ENCODE results near the gene RHBDL3. TPM values are rescaled to one million over a fixed set of nuclear protein-coding genes. Genes with fewer than 3 reads are reported as not detected.

RHBDL3 gene
- total and polyA plus RNA-seq, 10 of the 15 experiments (the other 5 are each of a cell fraction or from before 2014, with no cell fraction given) = 0.04 to 0.24 (median 0.04) TPM; not detected in 5

DNA sequence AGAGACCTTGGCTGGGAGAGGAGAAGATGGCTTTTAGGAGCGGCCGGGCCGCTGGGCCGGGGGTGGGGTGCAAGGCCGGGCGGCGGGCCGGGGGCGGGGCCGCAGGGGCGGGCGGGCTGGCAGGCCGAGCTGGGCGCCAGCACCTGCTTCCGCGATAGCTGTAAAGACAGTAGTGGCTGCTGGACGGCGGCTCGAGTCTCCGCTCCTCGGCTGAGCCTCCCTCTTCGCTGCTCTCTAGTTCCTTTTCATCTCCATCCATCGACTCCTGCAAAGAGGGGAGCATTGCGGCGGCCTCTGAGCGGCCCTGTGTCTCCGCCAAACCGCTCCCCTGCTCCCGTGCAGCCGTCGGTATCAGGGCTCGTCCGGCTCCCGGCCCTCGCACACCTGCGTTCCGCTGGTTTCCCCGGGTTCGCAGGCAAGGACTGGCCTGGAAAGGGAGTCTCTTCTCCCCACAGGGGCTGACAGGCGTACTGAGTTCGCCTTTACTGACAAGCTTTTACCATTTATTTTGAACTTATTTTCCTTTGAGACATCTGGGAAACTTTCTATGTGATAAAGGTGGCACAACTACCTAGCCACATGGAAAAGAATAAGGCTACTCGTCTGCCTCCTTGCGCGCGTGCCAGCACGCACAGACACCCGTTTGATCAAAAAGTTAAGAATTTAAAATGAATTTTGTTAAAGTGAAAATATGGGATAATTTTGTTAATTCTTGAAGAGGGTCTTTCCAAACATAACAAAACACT lies 76.4 kb downstream of the RHBDL3 start, which contains the start of gene C17orf75 (continued):
- TF ChIP-seq MLLT1 (IDR thresholded peaks at IDR 0.05) (peak; percentile 98), SRF (IDR thresholded peaks at IDR 0.05; ENCODE audit: low read depth in 2 of 2, low read length in 2 of 2) (peak; percentile 60 to 92; a peak in 3 of 4 replicates), NFYB (IDR thresholded peaks at IDR 0.05; ENCODE audit: insufficient read depth, low read depth, low read length) (no peak), NRF1 (conservative IDR thresholded peaks at IDR 0.05; ENCODE audit: low read depth, low read length) (no peak), EZH2 (IDR thresholded peaks at IDR 0.05; ENCODE audit: borderline replicate concordance, control insufficient read depth, low read depth, low read length) (no peak), ZNF24 (IDR thresholded peaks at IDR 0.05) (peak; percentile 76), ZNF274 (IDR thresholded peaks at IDR 0.05; ENCODE audit: insufficient read depth, insufficient read length) (no peak), EED (IDR thresholded peaks at IDR 0.05; ENCODE audit: low read depth) (peak; percentile 73), FOS (IDR thresholded peaks at IDR 0.05; ENCODE audit: borderline replicate concordance, extremely low read depth, insufficient read length) (no peak), JUNB (IDR thresholded peaks at IDR 0.05) (no peak), MTA3 (IDR thresholded peaks at IDR 0.05; ENCODE audit: borderline replicate concordance, low read length) (0 out of 2 replicates have a peak, but pooled peaks have one; percentile 47), POLR2A (IDR thresholded peaks at IDR 0.05; ENCODE audit: low read depth, low read length) (peak; percentile 83), BCL3 (IDR thresholded peaks at IDR 0.05; ENCODE audit: borderline replicate concordance, insufficient read depth, low read depth, low read length, poor library complexity, severe bottlenecking) (peak; percentile 21), MAX (IDR thresholded peaks at IDR 0.05; ENCODE audit: low read depth, low read length) (peak; percentile 81), DPF2 (IDR thresholded peaks at IDR 0.05) (peak; percentile 51), CHD4 (IDR thresholded peaks at IDR 0.05) (no peak), TCF12 (IDR thresholded peaks at IDR 0.05; ENCODE audit: low read depth, low read length) (peak; percentile 88), TAF1 (IDR thresholded peaks at IDR 0.05; ENCODE audit: borderline replicate concordance, low read depth, low read length) (peak; percentile 94), ZNF384 (IDR thresholded peaks at IDR 0.05; ENCODE audit: borderline replicate concordance, low read depth, low read length) (peak; percentile 41; the same call in 1 of the 2 replicates), MEF2B (IDR thresholded peaks at IDR 0.05; ENCODE audit: partially characterized antibody, poor library complexity, severe bottlenecking) (no peak), ESRRA (IDR thresholded peaks at IDR 0.05; ENCODE audit: low read length) (peak; percentile 84; the same call in 1 of the 2 replicates), MYC (IDR thresholded peaks at IDR 0.05; ENCODE audit: insufficient read depth, insufficient read length, insufficient replicate concordance, low read length, severe bottlenecking) (no peak), EGR1 (IDR thresholded peaks at IDR 0.05; ENCODE audit: borderline replicate concordance in 1 of 2, low read depth in 2 of 2, low read length in 2 of 2) (peak; percentile 69 to 81), BRCA1 (IDR thresholded peaks at IDR 0.05; ENCODE audit: low read depth, low read length) (no peak), POLR2AphosphoS2 (IDR thresholded peaks at IDR 0.05; ENCODE audit: low read depth, low read length) (peak; percentile 88), RELB (IDR thresholded peaks at IDR 0.05; ENCODE audit: low read depth) (peak; percentile 87), NFIC (IDR thresholded peaks at IDR 0.05; ENCODE audit: low read depth, low read length) (no peak)
